Trophoblast cell (in vitro differentiated cells and primary cell): ENCODE data around the gene FLII.
A peak's percentile ranks its signal among the peaks of the same experiment; 100 is the strongest.

Experiments
- DNase-seq, 2 donors: peaks; one replicate each; pipeline ENCODE4 v3.0.0-alpha.2; 2016
- H2AFZ ChIP-seq: 2 replicates; pipeline ENCODE4 v1.6.1; 2013; ENCODE audit warnings: low read length, moderate library complexity, mild to moderate bottlenecking; ENCODE audit not compliant: insufficient read depth, poor library complexity
- H2AK5ac ChIP-seq: 2 replicates; pipeline ENCODE4 v1.6.1; 2013; ENCODE audit warnings: mild to moderate bottlenecking, low read length
- H2BK120ac ChIP-seq: 2 replicates; pipeline ENCODE4 v1.6.1; 2013; ENCODE audit warnings: low read length, mild to moderate bottlenecking, moderate library complexity; ENCODE audit not compliant: insufficient read depth, poor library complexity
- H2BK12ac ChIP-seq: 2 replicates; pipeline ENCODE4 v1.6.1; 2013; ENCODE audit warnings: mild to moderate bottlenecking, low read length, moderate library complexity
- H2BK5ac ChIP-seq: 2 replicates; pipeline ENCODE4 v1.6.1; 2013; ENCODE audit warnings: low read length, low read depth, moderate library complexity, mild to moderate bottlenecking; ENCODE audit not compliant: poor library complexity
- H3K14ac ChIP-seq: 2 replicates; pipeline ENCODE4 v1.6.1; 2013; ENCODE audit warnings: mild to moderate bottlenecking, low read length
- H3K18ac ChIP-seq: 2 replicates; pipeline ENCODE4 v1.6.1; 2013; ENCODE audit warnings: mild to moderate bottlenecking, low read length
- H3K23ac ChIP-seq: 2 replicates; pipeline ENCODE4 v1.6.1; 2013; ENCODE audit warnings: low read length
- H3K27ac ChIP-seq: 2 replicates; pipeline ENCODE4 v1.5.1; 2013; ENCODE audit warnings: low read depth, mild to moderate bottlenecking, inconsistent platforms, low read length, moderate library complexity
- H3K27me3 ChIP-seq: 2 replicates; pipeline ENCODE4 v1.6.1; 2013; ENCODE audit warnings: inconsistent platforms, mild to moderate bottlenecking, low read length, moderate library complexity; ENCODE audit not compliant: insufficient read depth
- H3K36me3 ChIP-seq, 2 experiments: 1 replicate in 1 of 2; 2 replicates in 1 of 2; pipeline ENCODE4 v1.6.1; 2013; ENCODE audit warnings: low read length in 2 of 2, mild to moderate bottlenecking in 2 of 2, moderate library complexity in 1 of 2; ENCODE audit not compliant: insufficient read depth in 2 of 2, control insufficient read depth in 1 of 2
- H3K4ac ChIP-seq: 2 replicates; pipeline ENCODE4 v1.6.1; 2013; ENCODE audit warnings: low read depth, mild to moderate bottlenecking, low read length, moderate library complexity
- H3K4me1 ChIP-seq, 2 experiments: 1 replicate in 1 of 2; 2 replicates in 1 of 2; pipeline ENCODE4 v1.6.1; 2013; ENCODE audit warnings: low read length in 2 of 2, mild to moderate bottlenecking in 2 of 2, moderate library complexity in 1 of 2; ENCODE audit not compliant: insufficient read depth in 2 of 2, control insufficient read depth in 1 of 2
- H3K4me2 ChIP-seq: 2 replicates; pipeline ENCODE4 v1.6.1; 2013; ENCODE audit warnings: inconsistent platforms, mild to moderate bottlenecking, low read length, moderate library complexity
- H3K4me3 ChIP-seq: 2 replicates; pipeline ENCODE4 v1.5.1; 2013; ENCODE audit warnings: mild to moderate bottlenecking, low read depth, low read length, inconsistent platforms
- H3K79me1 ChIP-seq: one replicate; pipeline ENCODE4 v1.6.1; 2013; ENCODE audit warnings: low read length
- H3K79me2 ChIP-seq: 2 replicates; pipeline ENCODE4 v1.6.1; 2013; ENCODE audit warnings: low read length, mild to moderate bottlenecking; ENCODE audit not compliant: control insufficient read depth, insufficient read depth, poor library complexity
- H3K9ac ChIP-seq: 2 replicates; pipeline ENCODE4 v1.6.1; 2013; ENCODE audit warnings: mild to moderate bottlenecking, low read length
- H3K9me3 ChIP-seq: 2 replicates; pipeline ENCODE4 v1.6.1; 2013; ENCODE audit warnings: low read depth, mild to moderate bottlenecking, control low read depth, inconsistent platforms, low read length; ENCODE audit not compliant: insufficient read depth
- H4K12ac ChIP-seq: 2 replicates; pipeline ENCODE4 v1.6.1; 2013; ENCODE audit warnings: low read depth, mild to moderate bottlenecking, low read length, moderate library complexity
- H4K8ac ChIP-seq: 2 replicates; pipeline ENCODE4 v1.6.1; 2013; ENCODE audit warnings: low read depth, mild to moderate bottlenecking, low read length, moderate library complexity
- H4K91ac ChIP-seq: one replicate; pipeline ENCODE4 v1.6.1; 2013; ENCODE audit warnings: low read depth, mild to moderate bottlenecking, low read length, moderate library complexity
- WGBS: extraction: QIAGEN DNeasy Blood & Tissue Kit; methylation state at CpG from one replicate; pipeline ENCODE4 v1.1.7; 2013; ENCODE audit warnings: missing lambda C conversion rate; ENCODE audit not compliant: insufficient read length, insufficient coverage; ENCODE audit errors: extremely low coverage; 5-methylcytosine and 5-hydroxymethylcytosine counted together

FLII gene

DNA sequence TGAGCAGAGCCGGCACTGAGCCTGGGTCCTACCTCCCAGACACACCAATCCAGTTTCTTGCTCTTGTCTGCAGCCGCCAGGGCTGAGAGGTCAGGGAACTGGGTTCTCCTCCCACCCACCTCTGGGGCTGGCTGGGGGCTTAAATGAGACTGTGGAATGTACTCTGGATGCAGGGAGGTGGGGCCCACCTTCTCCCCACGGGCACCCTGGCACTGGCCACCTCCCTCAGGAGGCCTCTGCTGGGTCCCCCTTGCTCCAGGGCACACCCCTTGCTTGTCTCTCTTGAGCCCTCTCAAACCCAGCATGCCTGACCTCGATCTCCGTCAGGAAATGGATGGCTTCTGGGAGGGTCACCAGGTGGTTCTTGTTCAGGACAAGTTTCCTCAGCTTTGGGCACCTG lies 6.4 kb downstream of the FLII start:
- no peak for DNase-seq
- H3K4ac ChIP-seq = no peak overlapping the region
- no peak overlapping the region for H3K18ac ChIP-seq
- WGBS = no CpG with 5 or more reads among the region's 5 CpGs
- no peaks in the 10 kb centered on the region for H3K79me2 ChIP-seq
- H2AK5ac ChIP-seq = no peak overlapping the region
- H2BK5ac ChIP-seq = no peak overlapping the region
- no peak overlapping the region for H3K4me2 ChIP-seq
- no peak overlapping the region for H2BK12ac ChIP-seq
- no peak overlapping the region for H3K14ac ChIP-seq
- H4K91ac ChIP-seq = no peak overlapping the region
- H4K12ac ChIP-seq = no peak overlapping the region
- no peak overlapping the region for H3K27ac ChIP-seq
- no peaks in the 10 kb centered on the region for H3K79me1 ChIP-seq
- H3K36me3 ChIP-seq = peaks cover 86 to 87% of the 10 kb centered on the region in 2 experiments
- H3K9ac ChIP-seq = no peak overlapping the region
- H3K23ac ChIP-seq = no peak overlapping the region
- H3K9me3 ChIP-seq = no peaks in the 10 kb centered on the region
- no peak overlapping the region for H3K4me3 ChIP-seq
- H2BK120ac ChIP-seq = no peak overlapping the region
- no peaks in the 10 kb centered on the region for H3K27me3 ChIP-seq
- H4K8ac ChIP-seq = no peak overlapping the region
- no peak overlapping the region for H2AFZ ChIP-seq
- peaks cover 5% of the 10 kb centered on the region in 2 experiments for H3K4me1 ChIP-seq

GRCh38 chr17:18251204-18251603 lies 7.3 kb downstream of the FLII start:
- Histone ChIP-seq H2AK5ac (no peak overlapping the region), H3K36me3 (peaks cover 88 to 90% of the 10 kb centered on the region in 2 experiments), H3K79me2 (no peaks in the 10 kb centered on the region), H3K27ac (no peak overlapping the region), H2BK120ac (no peak overlapping the region), H3K4ac (no peak overlapping the region), H3K27me3 (no peaks in the 10 kb centered on the region), H3K9ac (no peak overlapping the region), H2BK12ac (no peak overlapping the region), H4K12ac (no peak overlapping the region), H3K9me3 (no peaks in the 10 kb centered on the region), H4K91ac (no peak overlapping the region), H3K23ac (no peak overlapping the region), H3K14ac (no peak overlapping the region), H3K4me2 (no peak overlapping the region), H4K8ac (no peak overlapping the region), H3K4me1 (no peaks in the 10 kb centered on the region), H2BK5ac (no peak overlapping the region), H3K79me1 (no peaks in the 10 kb centered on the region), H3K18ac (no peak overlapping the region), H2AFZ (no peak overlapping the region), H3K4me3 (no peak overlapping the region)
- no CpG with 5 or more reads among the region's 15 CpGs for WGBS
- DNase-seq = no peak

GRCh38 chr17:18250708-18251107 lies 7.8 kb downstream of the FLII start:
- H2BK5ac ChIP-seq = no peak overlapping the region

GRCh38 chr17:18250259-18250658 lies 8.3 kb downstream of the FLII start:
- no peak overlapping the region for H2AFZ ChIP-seq
- H2BK12ac ChIP-seq = no peak overlapping the region
- no peak overlapping the region for H3K9ac ChIP-seq
- H4K12ac ChIP-seq = no peak overlapping the region
- H3K23ac ChIP-seq = no peak overlapping the region
- no peaks in the 10 kb centered on the region for H3K9me3 ChIP-seq
- H3K4me2 ChIP-seq = no peak overlapping the region
- H3K79me1 ChIP-seq = no peaks in the 10 kb centered on the region
- H3K27me3 ChIP-seq = no peaks in the 10 kb centered on the region
- no peak overlapping the region for H2AK5ac ChIP-seq
- no peak overlapping the region for H3K4ac ChIP-seq
- H3K18ac ChIP-seq = no peak overlapping the region
- no peak overlapping the region for H3K14ac ChIP-seq
- no peaks in the 10 kb centered on the region for H3K4me1 ChIP-seq
- H4K91ac ChIP-seq = no peak overlapping the region
- H3K4me3 ChIP-seq = no peak overlapping the region
- H2BK5ac ChIP-seq = no peak overlapping the region
- H2BK120ac ChIP-seq = no peak overlapping the region
- H3K36me3 ChIP-seq = peaks cover 91% of the 10 kb centered on the region in 2 experiments
- no peak overlapping the region for H3K27ac ChIP-seq
- no peak overlapping the region for H4K8ac ChIP-seq
- no CpG with 5 or more reads among the region's 9 CpGs for WGBS
- H3K79me2 ChIP-seq = no peaks in the 10 kb centered on the region
- peak; percentile 12 to 54 for DNase-seq

More at GRCh38 chr17:18250708-18251107, 7.8 kb downstream of the FLII start:
- Histone ChIP-seq H3K23ac (no peak overlapping the region), H3K18ac (no peak overlapping the region), H3K27ac (no peak overlapping the region), H3K4me3 (no peak overlapping the region), H2AK5ac (no peak overlapping the region), H2BK12ac (no peak overlapping the region), H4K8ac (no peak overlapping the region), H4K12ac (no peak overlapping the region), H3K79me1 (no peaks in the 10 kb centered on the region), H3K4me1 (no peaks in the 10 kb centered on the region), H3K4me2 (no peak overlapping the region), H4K91ac (no peak overlapping the region), H3K27me3 (no peaks in the 10 kb centered on the region), H3K4ac (no peak overlapping the region), H2BK120ac (no peak overlapping the region), H3K9ac (no peak overlapping the region), H3K79me2 (no peaks in the 10 kb centered on the region), H3K9me3 (no peaks in the 10 kb centered on the region), H3K14ac (no peak overlapping the region), H2AFZ (no peak overlapping the region), H3K36me3 (peaks cover 90% of the 10 kb centered on the region in 2 experiments)
- DNase-seq = no peak
- no CpG with 5 or more reads among the region's 14 CpGs for WGBS
